Ramos (cell line): ENCODE measurements around the gene ETS1.

Experiments
- in situ Hi-C: fragments of 300-500 bp; cut with MboI; formaldehyde crosslinking; loops from one replicate; pipeline ENCODE4 v1.14.3; 2022; ENCODE audit warnings: low sequenced_read_pairs; ENCODE audit not compliant: unreplicated experiment

Gene ETS1

DNA sequence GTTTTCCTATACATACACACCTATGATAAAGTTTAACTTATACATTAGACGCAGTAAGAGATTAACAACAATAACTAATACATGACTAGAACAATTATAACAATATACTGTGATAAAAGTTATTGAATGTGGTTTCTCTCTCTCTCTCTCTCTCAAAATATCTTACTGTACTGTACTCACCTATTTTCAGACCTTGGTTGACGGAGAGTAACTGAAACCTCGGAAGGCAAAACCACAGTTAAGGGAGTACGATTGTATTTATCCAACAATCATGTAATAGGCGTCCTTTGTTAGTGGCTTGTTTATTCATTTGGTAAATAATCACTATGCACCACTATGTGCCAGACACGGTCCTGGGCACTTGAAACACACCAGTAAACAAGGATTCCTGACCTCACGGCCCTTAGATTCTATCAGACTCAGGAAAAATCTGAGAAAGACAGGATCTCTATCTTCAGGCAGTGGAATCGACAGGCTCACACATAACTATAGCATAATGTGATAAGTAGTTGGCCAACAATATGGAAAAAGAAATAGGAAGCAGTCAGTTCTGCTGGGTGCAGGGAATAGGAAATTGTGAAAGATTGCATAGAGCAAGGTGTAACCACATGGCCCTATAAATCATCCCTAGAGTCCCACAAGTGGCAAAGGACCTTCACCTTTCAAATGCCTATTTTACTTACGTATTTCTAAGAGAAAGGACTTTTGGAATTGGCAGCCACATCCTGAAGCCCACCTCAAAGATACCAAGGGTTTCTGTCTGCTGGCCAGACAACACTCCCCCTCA, 12.0 kb downstream of the ETS1 start:
- in situ Hi-C loops = no loop called here

DNA sequence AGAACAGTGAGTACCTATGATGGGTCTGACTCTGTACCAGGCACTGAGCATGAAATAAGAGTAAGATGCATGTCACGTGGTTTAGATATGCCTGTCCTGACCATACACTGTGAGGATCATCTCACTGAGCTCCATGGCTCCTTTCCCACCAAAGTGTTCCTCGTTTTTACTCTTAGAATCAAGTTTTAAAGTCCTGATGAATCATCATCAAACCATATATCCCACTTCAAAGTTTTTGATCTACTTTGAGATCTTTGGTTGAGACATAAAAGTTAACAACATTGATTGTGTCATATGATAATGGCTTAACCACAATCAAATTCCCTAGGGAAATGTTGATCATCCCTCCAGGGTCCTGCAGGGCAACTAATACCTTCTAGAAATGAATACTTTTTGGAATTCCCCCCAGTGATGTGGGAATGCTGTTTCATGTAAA, 12.8 kb downstream of the ETS1 start:
- in situ Hi-C loops = no loop called here

DNA sequence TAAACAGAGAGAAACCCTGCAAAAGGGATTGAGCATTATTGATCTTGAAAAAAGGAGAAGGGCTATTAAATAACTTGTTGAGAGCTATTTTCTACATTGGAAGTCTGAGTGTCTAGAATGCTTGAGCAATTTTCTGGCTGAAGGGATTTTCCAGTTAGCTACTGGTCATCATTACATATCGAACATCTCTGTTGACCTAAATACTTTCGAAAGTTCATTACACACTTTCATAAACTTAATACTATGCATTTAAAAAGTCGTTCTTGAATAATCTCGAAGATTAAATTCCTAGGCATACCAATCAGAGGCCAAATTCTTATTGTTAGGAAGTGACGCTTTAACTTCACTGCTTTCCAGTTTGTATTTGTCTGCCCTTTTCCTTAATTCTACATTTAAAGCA, 13.7 kb downstream of the ETS1 start:
- in situ Hi-C loops = no loop called here

DNA sequence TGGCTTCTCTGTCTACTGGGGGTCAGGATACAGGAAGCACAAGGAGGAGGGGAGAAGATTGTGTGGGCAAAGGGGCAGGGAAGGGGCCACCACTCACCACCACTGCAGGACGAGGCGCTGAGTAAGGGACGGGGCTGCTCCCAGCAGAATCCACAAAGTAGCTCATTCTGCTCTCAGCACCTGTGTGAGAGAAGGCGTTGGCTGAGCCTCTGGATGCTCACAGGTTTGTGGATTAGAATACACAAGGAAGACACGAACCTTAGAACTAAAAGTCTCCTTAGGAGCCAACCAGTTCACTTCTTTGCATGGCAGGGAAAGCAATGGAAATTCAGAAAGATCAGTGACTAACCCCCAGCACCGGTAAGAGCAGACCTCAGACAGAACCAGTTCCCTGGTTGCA, 14.4 kb downstream of the ETS1 start:
- in situ Hi-C loops = no loop called here

DNA sequence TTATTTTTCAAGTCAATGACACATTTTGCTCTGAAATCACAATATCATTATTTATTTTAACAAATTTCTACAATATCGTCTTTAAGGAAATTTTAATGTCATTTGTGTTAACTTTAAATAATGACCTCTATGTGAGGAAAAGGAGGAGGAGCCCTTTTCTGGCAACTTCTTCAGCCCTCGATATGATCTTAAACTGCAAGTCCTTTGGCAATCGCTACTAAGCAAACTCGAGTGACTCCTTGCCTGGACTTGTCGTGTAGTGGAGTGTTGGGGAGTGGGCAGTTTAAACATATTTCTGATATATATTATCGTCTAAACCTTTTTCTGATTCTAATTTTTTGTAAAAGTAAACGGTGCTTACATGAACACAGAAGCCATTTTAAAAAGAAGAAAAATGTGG, 16.7 kb downstream of the ETS1 start:
- in situ Hi-C loops = no loop called here

DNA sequence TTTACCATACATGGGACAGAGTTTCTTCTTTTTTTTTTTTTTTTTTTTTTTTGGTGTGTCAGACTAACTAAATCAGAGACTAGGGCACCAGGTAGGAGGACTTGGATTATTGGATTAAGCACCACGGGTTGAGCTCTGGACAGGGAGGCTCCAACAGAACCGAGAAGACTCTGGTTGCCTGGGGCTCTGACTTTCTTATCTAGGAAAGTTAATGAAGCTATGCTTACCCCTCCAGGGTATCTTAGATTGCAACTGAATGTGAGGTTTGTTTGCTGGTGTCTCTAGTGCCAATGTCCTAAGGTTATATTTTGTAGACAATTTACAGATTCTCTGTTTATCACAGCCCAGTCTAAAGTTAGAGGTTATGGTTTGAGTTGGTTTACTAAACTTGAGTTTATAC, 18.1 kb downstream of the ETS1 start:
- in situ Hi-C loops = no loop called here

DNA sequence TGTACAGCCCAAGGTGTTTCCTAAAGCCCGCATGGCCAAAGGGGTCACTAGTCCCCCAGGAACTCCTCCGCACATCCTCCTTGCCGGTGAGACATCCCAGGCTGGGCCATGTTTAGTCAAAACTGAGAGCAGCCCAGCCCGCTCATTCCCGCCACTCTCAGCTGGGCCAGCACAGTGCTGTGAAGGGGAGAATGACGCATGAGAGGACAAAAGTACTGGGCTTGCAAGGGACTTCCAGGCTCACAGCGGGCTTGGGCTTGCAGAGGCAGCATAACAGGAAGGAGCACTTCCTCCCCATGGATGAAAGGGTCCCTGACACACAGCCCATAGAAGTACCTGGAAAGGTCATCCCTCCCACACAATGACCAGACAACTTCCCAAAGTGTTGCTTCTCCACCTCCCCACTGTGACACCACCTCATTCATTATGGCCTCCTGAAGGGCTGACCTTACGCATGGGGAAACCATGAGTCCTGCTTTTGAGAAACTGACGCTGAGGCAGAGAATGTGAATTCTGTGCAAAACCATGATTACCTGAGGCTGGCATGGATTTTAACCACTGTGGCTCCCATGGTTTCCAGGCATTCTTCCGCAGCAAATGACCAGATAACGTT, 19.1 kb downstream of the ETS1 start:
- in situ Hi-C loops = no loop called here

DNA sequence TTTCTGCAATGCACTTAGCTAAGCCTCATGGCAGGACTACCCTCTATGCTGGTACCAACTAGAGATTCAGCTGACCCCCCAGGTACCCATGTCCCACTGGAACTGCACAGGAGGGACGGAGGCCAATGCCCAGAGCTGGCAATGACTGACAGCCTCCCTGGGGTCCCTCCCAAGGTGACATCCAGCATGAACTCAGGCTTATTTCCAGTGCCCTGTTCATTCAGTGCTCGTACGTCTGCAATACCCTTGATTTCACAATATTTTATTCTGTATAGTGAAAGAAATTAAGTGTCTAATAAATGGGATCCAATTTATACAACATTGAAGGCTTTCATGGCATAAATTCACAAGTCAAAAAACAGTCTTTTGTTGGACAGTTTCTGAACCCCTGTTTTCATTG, 20.2 kb downstream of the ETS1 start:
- in situ Hi-C loops = no loop called here

DNA sequence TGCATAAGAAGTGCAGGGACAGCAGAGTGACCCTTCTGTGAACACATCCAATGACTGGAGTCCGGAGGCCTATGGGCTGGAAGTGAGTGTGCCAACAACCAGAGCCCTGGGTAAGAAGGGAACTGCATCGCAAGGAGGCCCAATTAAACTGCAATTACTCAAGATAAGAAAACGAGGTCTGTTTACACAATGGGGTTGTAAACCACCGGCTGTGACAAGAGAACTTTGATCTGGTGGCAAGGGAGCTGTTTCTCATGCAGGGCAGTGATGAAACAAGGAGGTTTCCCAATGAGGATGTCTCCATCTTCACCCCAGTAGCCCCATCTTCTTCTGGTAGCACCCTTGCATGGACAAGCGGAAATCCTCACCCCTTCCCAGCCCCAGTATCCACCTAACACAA, 21.5 kb downstream of the ETS1 start:
- in situ Hi-C loops = no loop called here

DNA sequence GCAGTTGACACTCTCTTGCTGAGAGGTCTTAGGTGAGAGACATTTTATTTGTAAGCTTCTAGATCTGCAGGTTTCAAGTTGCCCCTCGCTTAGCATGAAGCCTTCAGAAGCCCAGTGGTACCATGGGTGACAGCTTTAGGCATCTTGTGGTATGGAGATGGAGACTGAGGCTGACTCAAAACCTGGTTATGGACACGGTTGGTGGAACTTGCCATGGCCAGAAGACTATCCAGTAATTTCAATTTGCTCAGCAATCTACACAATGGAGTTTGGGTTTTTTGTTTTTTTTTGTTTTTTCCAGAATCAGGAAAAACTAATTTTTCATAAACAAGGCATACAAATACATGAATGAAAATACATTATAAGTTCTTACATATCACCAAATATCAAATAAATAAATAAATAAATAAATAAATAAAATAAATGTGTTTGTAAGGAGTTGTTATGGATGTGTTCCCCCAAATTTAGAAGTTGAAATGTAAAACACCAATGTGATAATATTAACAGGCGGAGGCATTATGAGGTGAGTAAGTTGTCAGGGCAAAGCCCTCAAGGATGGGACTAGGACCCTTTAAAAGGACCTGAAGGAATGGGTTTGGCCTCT, 22.6 kb downstream of the ETS1 start:
- in situ Hi-C loops = no loop called here

DNA sequence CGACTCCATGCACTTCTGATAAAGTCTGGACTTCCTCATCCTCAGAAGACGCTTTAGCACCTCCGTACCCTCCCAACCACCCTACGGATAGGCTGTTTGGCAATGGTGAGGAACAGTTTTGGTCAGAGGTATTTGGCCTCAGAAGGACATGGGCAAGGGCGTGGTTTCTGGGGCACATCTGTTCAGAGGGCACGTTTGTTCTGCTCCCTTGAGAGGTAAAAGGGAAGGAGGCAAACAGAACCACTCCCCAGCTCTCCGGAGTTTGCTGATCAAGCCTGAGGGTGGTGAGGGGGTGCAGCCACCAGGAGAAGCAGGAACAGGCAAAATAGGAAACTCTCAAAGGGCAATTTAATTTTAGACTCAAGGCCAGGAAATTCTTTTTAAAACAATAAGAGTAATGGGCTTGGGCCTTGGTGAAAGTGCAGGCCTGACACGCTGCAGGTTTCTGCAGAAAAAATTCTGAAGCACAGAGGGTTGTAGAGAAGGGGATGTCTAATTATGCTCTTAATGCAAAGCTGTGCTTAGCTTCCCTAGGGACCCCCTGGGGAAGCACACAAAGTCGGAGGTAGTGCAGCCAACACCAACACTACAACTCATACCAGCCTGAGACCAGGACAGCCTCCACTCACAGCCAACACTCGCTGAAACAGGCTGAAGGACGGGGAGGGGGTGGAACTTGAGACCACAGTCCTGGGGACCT, 23.3 kb downstream of the ETS1 start:
- in situ Hi-C loops = no loop called here

DNA sequence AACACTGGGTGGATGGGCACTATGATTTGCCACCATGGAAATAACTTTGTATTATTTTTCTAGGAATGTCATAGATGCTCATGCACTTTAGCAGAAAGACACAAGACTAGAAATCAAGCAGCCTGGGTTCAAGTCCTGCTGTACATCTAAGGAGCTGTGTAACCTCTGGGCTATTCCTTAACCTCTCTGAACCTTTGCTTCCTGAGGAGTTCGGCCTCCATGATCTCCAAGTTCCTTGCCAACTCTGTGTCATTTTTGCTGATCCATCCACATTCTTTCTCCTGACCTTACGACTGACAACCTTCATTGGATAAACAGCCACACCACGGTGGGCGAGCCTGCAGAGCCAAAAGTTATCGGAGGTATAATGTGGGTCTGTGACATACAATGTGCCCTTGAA, 24.1 kb downstream of the ETS1 start:
- in situ Hi-C loops = no loop called here

DNA sequence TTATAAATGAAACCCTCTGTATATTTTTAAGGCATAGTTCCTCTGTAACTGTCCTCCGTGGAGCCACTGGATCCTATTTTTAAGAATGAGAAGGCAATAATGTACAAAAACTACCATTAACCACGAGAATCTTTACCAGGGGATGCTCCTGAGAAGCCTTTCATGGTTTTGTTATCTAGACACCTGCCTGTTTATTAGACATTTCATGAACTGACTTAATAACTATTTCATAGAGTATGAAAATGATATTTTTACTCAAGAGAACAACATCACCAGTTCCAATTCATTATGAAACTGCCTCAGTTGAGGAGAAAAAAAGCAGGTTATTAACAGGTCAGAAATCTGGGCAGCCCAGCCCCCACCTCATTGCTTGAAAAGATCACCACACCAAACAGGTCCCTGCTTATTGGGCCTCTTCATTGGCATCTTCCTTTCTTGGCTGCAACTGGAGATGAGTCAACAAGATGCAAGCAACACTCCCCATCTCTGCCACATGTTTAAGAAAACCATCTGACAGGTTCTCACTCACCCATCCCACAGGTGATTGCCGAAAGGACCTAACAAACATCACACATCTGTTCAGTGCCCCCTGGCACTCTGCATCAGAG, 27.8 kb downstream of the ETS1 start:
- in situ Hi-C loops = loop anchor here (5.0 kb wide), 1 partner anchor 48 kb away; no protein-coding TSS in a partner anchor

DNA sequence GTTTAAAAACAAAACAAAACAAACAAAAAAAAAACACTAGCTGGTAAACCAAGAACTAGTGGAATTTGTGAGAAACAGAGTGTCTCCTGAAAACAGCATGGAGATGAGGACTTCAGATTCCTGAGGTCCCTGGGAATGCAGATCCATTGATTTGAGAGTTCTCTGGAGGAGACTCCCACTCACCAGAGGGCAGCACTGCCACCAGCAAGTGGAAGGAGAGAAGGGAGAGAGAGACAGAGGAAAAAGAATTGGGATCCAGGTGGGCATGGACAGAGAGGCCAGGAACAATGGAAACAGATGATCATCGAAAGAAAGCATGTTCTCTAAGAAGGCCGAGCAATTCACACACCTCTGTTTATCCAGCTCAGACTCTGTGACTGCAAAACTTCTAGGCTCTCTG, 31.8 kb downstream of the ETS1 start:
- in situ Hi-C loops = loop anchor here (5.0 kb wide), 1 partner anchor 52 kb away; no protein-coding TSS in a partner anchor

DNA sequence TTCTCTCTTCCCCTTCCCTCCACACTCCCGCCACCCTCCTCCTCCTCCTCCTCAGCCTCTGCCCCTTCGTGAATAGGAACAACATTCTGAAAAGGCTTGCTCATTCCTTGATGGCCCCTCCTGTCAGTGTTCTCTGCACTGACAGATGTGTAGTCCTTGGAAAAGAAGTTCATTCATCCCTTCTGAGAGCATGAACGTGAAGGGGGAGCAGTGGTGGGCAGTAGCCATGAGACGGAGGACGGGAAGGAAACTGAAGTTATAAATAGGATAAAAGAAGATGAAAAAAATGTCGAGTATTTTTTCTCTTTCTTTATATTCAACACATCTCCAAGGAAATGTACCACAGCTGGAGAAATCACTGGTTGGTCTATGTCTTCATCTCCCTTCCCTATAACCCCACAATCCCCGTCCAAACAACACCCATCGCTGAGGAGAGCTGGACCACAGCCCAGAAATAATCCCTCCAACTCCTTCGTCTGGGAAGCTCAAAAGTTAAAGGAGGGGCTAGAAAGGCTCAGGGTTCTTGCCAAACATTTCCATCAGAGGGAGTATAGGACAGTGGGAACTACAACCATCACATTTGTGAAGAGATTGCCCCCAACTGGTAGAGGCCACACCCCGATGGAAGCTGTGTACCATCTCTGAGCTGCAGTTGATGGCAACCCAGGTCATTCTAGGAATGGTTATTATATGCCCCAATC, 33.5 kb downstream of the ETS1 start:
- in situ Hi-C loops = no loop called here

DNA sequence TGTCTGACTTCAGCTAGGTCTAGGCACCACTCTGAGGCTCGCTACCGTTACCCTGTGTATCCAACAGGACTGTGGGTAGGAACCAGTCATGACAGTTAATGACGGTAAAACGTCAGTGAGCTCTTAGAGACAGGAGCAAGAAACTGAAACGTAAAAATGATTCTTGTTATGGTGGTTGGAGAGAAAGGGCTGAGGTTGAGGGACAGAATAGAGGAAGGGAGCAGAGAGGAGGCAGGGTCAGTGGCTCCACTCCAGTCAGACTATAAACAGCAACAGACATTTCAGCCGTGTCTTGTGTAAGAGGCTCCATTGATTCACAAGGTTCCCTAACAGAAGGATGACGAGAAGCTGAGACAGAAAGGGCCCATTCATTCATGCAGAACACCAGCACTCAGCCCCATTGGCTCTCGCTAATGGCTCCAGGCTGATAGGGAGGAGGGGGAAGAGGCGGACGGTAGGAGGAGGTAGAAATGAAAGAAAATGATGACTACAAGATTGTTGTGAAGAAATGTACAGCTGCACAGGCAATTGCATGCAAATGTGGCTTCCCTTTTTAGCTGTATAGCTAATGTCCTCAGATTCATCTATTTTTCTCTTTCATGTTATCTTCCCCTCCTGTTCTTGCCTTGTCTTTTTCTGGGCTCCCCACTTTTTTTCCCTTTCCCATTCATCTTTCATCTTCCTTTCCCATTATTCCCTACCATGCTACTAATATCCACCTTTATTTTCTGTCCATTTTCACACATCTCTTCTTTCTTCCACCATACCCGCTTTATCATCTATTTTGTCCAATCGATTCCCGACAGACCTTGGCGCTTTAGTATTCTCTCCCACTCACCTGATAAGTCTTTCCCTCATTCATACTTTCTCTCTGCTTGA, 34.3 kb downstream of the ETS1 start:
- in situ Hi-C loops = no loop called here

DNA sequence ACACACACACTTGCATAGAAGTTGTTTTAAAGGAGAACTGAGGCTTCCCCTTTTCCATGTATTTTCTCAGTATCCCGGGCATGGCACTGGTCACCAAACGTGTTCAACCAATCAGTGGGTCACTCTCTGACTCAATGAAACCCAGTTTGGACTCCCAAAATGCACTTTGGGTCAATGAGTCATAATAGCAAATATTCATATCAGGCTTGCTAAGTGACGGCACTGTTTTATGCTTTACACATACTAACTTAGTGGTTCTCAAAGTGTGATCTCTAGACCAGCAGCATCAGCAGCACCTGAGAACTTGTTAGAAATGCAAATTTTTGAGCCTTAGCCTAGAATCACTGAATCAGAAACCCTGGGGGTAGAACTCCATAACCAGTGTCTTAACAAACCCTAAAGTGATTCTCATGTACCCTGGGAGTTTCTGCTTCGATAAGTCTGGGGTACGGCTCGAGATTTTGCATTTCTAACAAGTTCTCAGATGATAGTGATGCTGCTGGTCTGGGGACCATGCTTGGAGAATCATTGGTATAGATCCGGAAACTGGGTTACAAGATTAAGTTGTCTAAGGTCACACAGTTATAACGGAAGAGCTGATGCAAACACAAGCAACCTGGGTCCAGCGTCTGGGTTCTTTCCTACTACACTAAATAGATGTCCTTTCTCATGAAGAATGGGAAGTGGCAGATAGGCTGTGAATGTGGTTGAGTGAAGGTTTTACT, 35.6 kb downstream of the ETS1 start:
- in situ Hi-C loops = no loop called here

DNA sequence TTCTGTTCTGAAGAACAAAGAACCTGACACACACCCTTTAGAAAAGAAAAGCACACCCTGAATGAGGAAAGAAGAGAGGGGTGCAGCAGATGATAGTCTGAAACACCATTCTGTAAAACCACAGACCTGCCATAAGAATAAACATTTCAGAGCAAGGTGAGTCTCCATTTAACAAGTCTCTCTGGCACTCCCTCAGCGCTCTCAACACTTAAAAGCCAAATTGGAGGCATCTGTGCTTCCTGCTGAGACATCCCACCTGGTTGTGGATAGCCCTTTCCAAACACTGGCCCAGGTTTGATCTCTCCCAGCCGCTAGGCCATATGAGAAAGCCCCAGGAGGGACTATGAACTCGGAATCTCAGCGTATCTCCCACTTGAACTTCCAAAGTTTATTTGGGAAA, 36.3 kb downstream of the ETS1 start:
- in situ Hi-C loops = no loop called here
